Gastrocnemius medialis (tissue), 4 donors: ENCODE measurements around the gene RGMB. TPM values are rescaled to one million over a fixed set of nuclear protein-coding genes. Genes with fewer than 3 reads are reported as not detected.

Experiments used
- ATAC-seq, 2 donors: fragments of 150-250 bp; one replicate each; pipeline ENCODE4 v1.9.1; 2016
- DNase-seq, 2 donors: peaks; one replicate each; pipeline ENCODE4 v3.0.0-alpha.2; 2019
- H3K27ac ChIP-seq, 4 donors: fragments of 200-600 bp; sonication (generic); 1 replicate in 1 of 4; 2 replicates in 3 of 4; pipeline ENCODE4 v1.5.1; 2016 to 2018; ENCODE audit warnings: mild to moderate bottlenecking in 2 of 4, moderate library complexity in 1 of 4
- H3K27me3 ChIP-seq, 3 donors: fragments of 200-600 bp; sonication (generic) in 2 of 3; 1 replicate in 1 of 3; 2 replicates in 2 of 3; pipeline versions ENCODE4 v1.5.1 to v1.6.0; 2016 to 2019; ENCODE audit warnings: mild to moderate bottlenecking in 1 of 3, moderate library complexity in 1 of 3
- H3K36me3 ChIP-seq, 2 donors: fragments of 200-600 bp; sonication (generic) in 1 of 2; one replicate each; pipeline ENCODE4 v1.5.1; 2017 to 2018
- H3K4me1 ChIP-seq, 2 donors: fragments of 200-600 bp; sonication (generic) in 1 of 2; one replicate each; pipeline ENCODE4 v1.5.1; 2016 to 2017; ENCODE audit warnings: mild to moderate bottlenecking in 2 of 2
- H3K4me3 ChIP-seq, 4 donors: fragments of 200-600 bp; sonication (generic) in 3 of 4; 1 replicate in 1 of 4; 2 replicates in 3 of 4; pipeline ENCODE4 v1.5.1; 2016 to 2019; ENCODE audit warnings: mild to moderate bottlenecking in 2 of 4
- H3K9me3 ChIP-seq, 3 donors: fragments of 200-600 bp; sonication (generic) in 2 of 3; 1 replicate in 1 of 3; 2 replicates in 2 of 3; pipeline ENCODE4 v1.5.1; 2016 to 2019
- CTCF ChIP-seq, 5 experiments: fragments of 450-650 bp in 3 of 5; fragments of 200-600 bp in 2 of 5; sonication (generic) in 2 of 5; IDR thresholded peaks in 4 of 5; conservative IDR thresholded peaks in 1 of 5; 1 replicate in 4 of 5; 2 replicates in 1 of 5; pipeline ENCODE4 v1.5.1; 2016 to 2019; ENCODE audit warnings: antibody characterized with exemption in 5 of 5, mild to moderate bottlenecking in 3 of 5, moderate library complexity in 3 of 5
- POLR2A ChIP-seq, 2 donors: fragments of 450-650 bp; IDR thresholded peaks; one replicate each; pipeline ENCODE4 v1.6.1; 2017; ENCODE audit warnings: antibody characterized with exemption in 2 of 2, mild to moderate bottlenecking in 2 of 2, moderate library complexity in 2 of 2
- in situ Hi-C, 4 donors: fragments of 200-750 bp; cut with MboI; loops; one replicate each; pipeline versions ENCODE4 v1.15.0 to v1.8.0; 2017; ENCODE audit warnings: low sequenced_read_pairs in 4 of 4
- intact Hi-C: fragments of 100-400 bp; cut with DNase I; formaldehyde crosslinking; loops from one replicate; pipeline ENCODE4 v1.15.1; 2023; ENCODE audit warnings: low total_unique reads
- total RNA-seq, 4 donors: library from RNA; depleted of rRNA; stranded (reverse); fragments of >200 nt; gene quantifications; one replicate each; pipeline versions ENCODE4 v1.1.0 to v1.2.3, GENCODE V29; 2016

Gene RGMB
- total RNA-seq, 4 donors from 2014 or later = 11.2 to 57.8 (median 25.9) TPM

- intact Hi-C loops = loop anchor here (2.0 to 5.0 kb wide), 3 partner anchors 41 to 1597 kb away; no protein-coding TSS in a partner anchor
- DNase-seq (no peak), ATAC-seq (no peak)
- Histone ChIP-seq H3K36me3 (no peaks in the 10 kb centered on the region), H3K9me3 (no peaks in the 10 kb centered on the region), H3K27me3 (no peaks in the 10 kb centered on the region), H3K27ac (no peak overlapping the region), H3K4me3 (no peak overlapping the region), H3K4me1 (no peaks in the 10 kb centered on the region)
- no peak for TF ChIP-seq POLR2A (IDR thresholded peaks at IDR 0.05)
- TF ChIP-seq CTCF (IDR thresholded peaks at IDR 0.05 in 4 of 5, conservative IDR thresholded peaks at IDR 0.05 in 1 of 5) = no peak
- in situ Hi-C loops = loop anchor here in 1 of 4 donors (25.0 kb wide), 1 partner anchor 1590 kb away; no protein-coding TSS in a partner anchor
These were observed 54.3 kb downstream of the RGMB start for GRCh38 chr5:98827588-98828284.

- H3K4me3 ChIP-seq = no peak overlapping the region
- TF ChIP-seq POLR2A (IDR thresholded peaks at IDR 0.05) = no peak
- TF ChIP-seq CTCF (IDR thresholded peaks at IDR 0.05 in 4 of 5, conservative IDR thresholded peaks at IDR 0.05 in 1 of 5) = no peak
- no peaks in the 10 kb centered on the region for H3K4me1 ChIP-seq
- H3K27me3 ChIP-seq = no peaks in the 10 kb centered on the region
- H3K36me3 ChIP-seq = no peaks in the 10 kb centered on the region
- H3K27ac ChIP-seq = no peak overlapping the region
- intact Hi-C loops (no loop called here), in situ Hi-C loops (loop anchor here in 1 of 4 donors (25.0 kb wide), 1 partner anchor 1599 kb away; no protein-coding TSS in a partner anchor)
- H3K9me3 ChIP-seq = no peaks in the 10 kb centered on the region
- DNase-seq (no peak), ATAC-seq (no peak)
These were observed 62.7 kb downstream of the RGMB start for GRCh38 chr5:98836175-98836574.

- intact Hi-C loops (no loop called here), in situ Hi-C loops (loop anchor here in 1 of 4 donors (25.0 kb wide), 1 partner anchor 1602 kb away; no protein-coding TSS in a partner anchor)
- no peak overlapping the region for H3K4me3 ChIP-seq
- H3K36me3 ChIP-seq = no peaks in the 10 kb centered on the region
- H3K27ac ChIP-seq = no peak overlapping the region
- no peaks in the 10 kb centered on the region for H3K4me1 ChIP-seq
- no peaks in the 10 kb centered on the region for H3K9me3 ChIP-seq
- TF ChIP-seq POLR2A (IDR thresholded peaks at IDR 0.05) (no peak), CTCF (IDR thresholded peaks at IDR 0.05 in 4 of 5, conservative IDR thresholded peaks at IDR 0.05 in 1 of 5) (no peak)
- DNase-seq (no peak), ATAC-seq (no peak)
- H3K27me3 ChIP-seq = no peaks in the 10 kb centered on the region
These were observed 66.3 kb downstream of the RGMB start for GRCh38 chr5:98839469-98840383.

- H3K27me3 ChIP-seq = no peaks in the 10 kb centered on the region
- intact Hi-C loops = no loop called here
- DNase-seq = no peak
- no peak for ATAC-seq
- H3K4me3 ChIP-seq = no peak overlapping the region
- no peaks in the 10 kb centered on the region for H3K4me1 ChIP-seq
- H3K36me3 ChIP-seq = no peaks in the 10 kb centered on the region
- in situ Hi-C loops = loop anchor here in 1 of 4 donors (25.0 kb wide), 1 partner anchor 1604 kb away; no protein-coding TSS in a partner anchor
- no peak for TF ChIP-seq POLR2A (IDR thresholded peaks at IDR 0.05)
- TF ChIP-seq CTCF (IDR thresholded peaks at IDR 0.05 in 4 of 5, conservative IDR thresholded peaks at IDR 0.05 in 1 of 5) = no peak
- no peaks in the 10 kb centered on the region for H3K9me3 ChIP-seq
- no peak overlapping the region for H3K27ac ChIP-seq
These were observed 67.5 kb downstream of the RGMB start for GRCh38 chr5:98840946-98841345.
